ENCODE results near the gene CYP2W1. TPM values are rescaled to one million over a fixed set of nuclear protein-coding genes. Genes with fewer than 3 reads are reported as not detected.

CYP2W1 gene
- total and polyA plus RNA-seq, 8 donors: 0.12 to 0.76 (median 0.35) TPM; not detected in 1

Small RNA genes within 50 kb of the gene (microRNA-seq; reads per million reads assigned to microRNA genes)
- 1,032 to 1,144 reads per million in 2 donors for gene MIR339

Other genes starting within 250 kb of the CYP2W1 start
- 10 to 100 TPM; 42.6 to 68.3 (median 52.5) TPM for gene SUN1, start 150.7 kb upstream of the CYP2W1 start, total RNA-seq
- 10 to 100 TPM; 67.7 to 93.2 TPM for gene SUN1, start 150.7 kb upstream of the CYP2W1 start, polyA plus RNA-seq
- gene GET4, start 106.6 kb upstream of the CYP2W1 start, total RNA-seq: 10 to 100 TPM; 13.1 to 23.8 (median 19.9) TPM
- 10 to 100 TPM; 52.6 to 94.5 TPM for gene GET4, start 106.6 kb upstream of the CYP2W1 start, polyA plus RNA-seq
- 10 to 100 TPM; 10.9 to 15.0 (median 13.7) TPM for gene ADAP1, start 28.5 kb upstream of the CYP2W1 start, total RNA-seq
- gene ADAP1, start 28.5 kb upstream of the CYP2W1 start, polyA plus RNA-seq: 10 to 100 TPM; 15.5 to 41.2 TPM
- 1 to 10 TPM; 4.2 to 8.6 (median 6.0) TPM for gene COX19, start 7.6 kb upstream of the CYP2W1 start, total RNA-seq
- 1 to 10 TPM; 7.5 to 9.1 TPM for gene COX19, start 7.6 kb upstream of the CYP2W1 start, polyA plus RNA-seq
- gene GPR146, start 61.4 kb downstream of the CYP2W1 start, total RNA-seq: 1 to 10 TPM; 3.4 to 5.3 (median 3.9) TPM
- 1 to 10 TPM; 5.4 to 6.5 TPM for gene GPR146, start 61.4 kb downstream of the CYP2W1 start, polyA plus RNA-seq
- 1 to 10 TPM in 2 of 6 donors, under 1 TPM in 4; 0.20 to 1.6 (median 0.65) TPM for gene GPER1, start 104.9 kb downstream of the CYP2W1 start, total RNA-seq
- 1 to 10 TPM; 1.7 to 3.5 TPM for gene GPER1, start 104.9 kb downstream of the CYP2W1 start, polyA plus RNA-seq
- gene ZFAND2A, start 177.0 kb downstream of the CYP2W1 start, total RNA-seq: 10 to 100 TPM in 3 of 6 donors, 1 to 10 TPM in 3; 6.1 to 21.7 (median 10.3) TPM
- gene ZFAND2A, start 177.0 kb downstream of the CYP2W1 start, polyA plus RNA-seq: 10 to 100 TPM; 31.9 to 35.0 TPM
- not detected for gene UNCX, start 249.7 kb downstream of the CYP2W1 start, total RNA-seq
- not detected for gene UNCX, start 249.7 kb downstream of the CYP2W1 start, polyA plus RNA-seq

Data from pancreas (tissue), 8 donors.